DMS153 treated with DMSO at 0.1 percent for 48 hours (cell line): ENCODE results near the gene TRIM43.
"Not testable (repeated sequence)": the region's sequence is repeated elsewhere in the genome, so short reads cannot be mapped to it uniquely, and the experiment has no call there.

Source experiments
- DNase-seq: peaks from one replicate; lab custom pipeline; 2025; ENCODE audit not compliant: unreplicated experiment; lab: John Stamatoyannopoulos, UW

The TRIM43 gene

DNA sequence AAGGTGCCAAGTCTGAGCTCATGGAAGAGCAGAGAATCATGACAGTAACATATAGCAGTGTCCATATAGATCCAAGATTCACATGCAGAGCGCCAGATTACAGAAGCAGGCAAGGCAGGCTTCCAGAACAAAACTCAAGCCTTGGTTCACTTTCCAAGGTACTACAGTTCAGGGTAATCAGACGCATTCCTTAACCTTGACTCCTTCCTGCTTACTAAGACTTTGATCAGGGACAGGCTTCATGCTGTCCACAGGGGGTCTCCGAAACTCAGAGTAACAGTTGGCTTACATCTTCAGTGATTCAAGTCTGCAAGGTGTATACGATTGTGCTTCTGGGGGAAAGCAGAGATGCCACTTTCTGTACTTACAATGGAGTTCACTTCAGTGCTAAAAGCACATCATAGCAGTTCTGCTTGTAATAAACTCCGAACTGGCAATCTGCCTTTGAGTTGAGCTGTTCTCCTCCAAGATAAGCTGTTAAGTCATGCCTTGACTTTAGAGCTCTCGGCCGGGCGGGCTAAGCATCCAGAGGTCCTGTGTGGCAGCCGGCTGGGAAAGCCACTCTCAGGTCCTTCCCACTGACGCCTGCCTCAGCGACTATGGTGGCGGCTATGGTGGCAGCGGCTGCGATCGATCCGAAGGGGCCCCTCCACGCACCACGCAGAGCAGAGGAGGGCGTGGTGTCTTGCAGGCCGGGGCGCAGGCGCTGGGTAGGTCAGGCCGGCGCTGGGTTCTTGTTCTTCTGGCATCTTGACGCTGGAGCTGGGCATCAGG, 48.9 kb downstream of the TRIM43 start:
- DNase-seq, result not testable (repeated sequence)

GRCh38 chr2:95641289-95641575, 49.4 kb downstream of the TRIM43 start:
- DNase-seq, result not testable (repeated sequence)

- DNase-seq, result not testable (repeated sequence)
Measured at GRCh38 chr2:95641787-95642186, 50.0 kb downstream of the TRIM43 start.

GRCh38 chr2:95642360-95642759, 50.6 kb downstream of the TRIM43 start:
- not testable (repeated sequence) for DNase-seq

DNA sequence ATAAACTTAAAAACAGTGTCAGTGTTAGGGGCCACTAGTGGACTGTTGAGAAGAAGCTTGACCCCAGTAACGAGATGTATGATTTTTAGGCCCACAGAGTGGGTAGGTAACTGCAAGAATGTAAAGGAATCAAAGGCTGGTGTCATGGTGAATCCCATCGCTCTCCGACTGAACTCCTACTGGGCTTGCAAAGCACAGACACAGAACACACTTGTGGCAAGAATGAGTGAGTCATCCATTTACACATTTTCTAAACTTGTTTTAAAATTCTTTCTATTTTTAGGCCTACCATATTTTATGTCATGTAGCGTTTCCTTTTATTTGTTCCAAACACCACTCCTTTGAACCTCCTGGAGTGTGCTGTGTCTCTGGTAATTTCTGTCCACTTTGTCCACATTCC, 51.1 kb downstream of the TRIM43 start:
- not testable (repeated sequence) for DNase-seq

- not testable (repeated sequence) for DNase-seq
Measured at GRCh38 chr2:95645312-95645711, 53.5 kb downstream of the TRIM43 start.

- not testable (repeated sequence) for DNase-seq
Measured at GRCh38 chr2:95646274-95646994, 54.6 kb downstream of the TRIM43 start.

GRCh38 chr2:95648894-95649544, 57.2 kb downstream of the TRIM43 start:
- not testable (repeated sequence) for DNase-seq
